ENCODE results near the gene RBBP7. TPM values are rescaled to one million over a fixed set of nuclear protein-coding genes. Genes with fewer than 3 reads are reported as not detected.

Gene RBBP7
- total and polyA plus RNA-seq, 12 donors, result 84.6 to 125 (median 109) TPM

DNA sequence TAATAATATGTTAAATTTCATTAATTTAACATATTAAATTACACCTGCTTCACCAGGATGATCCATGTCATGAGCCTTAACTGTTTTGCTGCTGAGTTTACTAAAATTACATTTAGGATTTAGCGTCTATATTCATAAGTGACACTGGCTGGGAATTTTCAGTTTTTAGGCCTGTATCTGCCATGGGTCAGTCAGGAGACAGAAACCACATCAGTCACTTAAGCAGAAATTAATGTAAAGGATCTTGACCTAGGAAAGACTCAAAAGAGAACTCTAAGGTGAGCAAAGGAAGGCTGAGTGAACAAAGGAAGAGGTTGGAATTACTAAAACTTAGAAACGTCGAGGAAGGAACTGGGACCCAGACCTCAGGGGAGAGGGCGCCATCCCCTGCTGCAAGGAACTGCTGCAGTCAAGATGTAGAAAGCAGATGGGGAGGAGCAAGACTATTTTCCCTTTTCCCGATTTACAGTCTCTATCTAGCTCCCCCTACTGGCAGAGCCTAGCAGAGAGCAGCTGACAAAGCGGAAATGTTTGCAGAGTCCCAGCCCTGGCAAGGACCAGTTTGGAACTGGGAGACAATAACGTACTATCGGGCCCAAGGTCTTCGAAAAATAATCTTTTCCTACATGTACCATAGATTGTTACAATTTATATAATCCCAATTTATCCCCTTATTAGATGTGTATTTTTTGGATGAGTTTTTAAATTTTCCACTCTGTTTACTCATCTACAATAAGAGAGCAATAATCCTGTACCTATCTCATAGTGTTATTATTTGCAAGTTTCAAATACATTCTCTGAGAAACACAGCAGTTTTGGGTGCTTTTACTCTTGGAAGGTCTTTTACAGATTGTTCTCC, 22.6 kb upstream of the RBBP7 start:
- H3K4me1 ChIP-seq, result peaks cover 0 to 4% (median 0%) of the 10 kb centered on the region in 9 donors
- H3K9me3 ChIP-seq, result no peaks in the 10 kb centered on the region
- intact Hi-C loops (cut with DNase I), result loop anchor here in 5 of 10 donors (5.0 to 10.0 kb wide), 3 partner anchors 52 to 155 kb away; partner anchors contain the start of gene REPS2 (in 2 of the 5)
- H3K27me3 ChIP-seq, result peaks cover 0 to 87% (median 0%) of the 10 kb centered on the region in 7 donors
- H3K36me3 ChIP-seq, result no peaks in the 10 kb centered on the region
- TF ChIP-seq, protein P1, sequence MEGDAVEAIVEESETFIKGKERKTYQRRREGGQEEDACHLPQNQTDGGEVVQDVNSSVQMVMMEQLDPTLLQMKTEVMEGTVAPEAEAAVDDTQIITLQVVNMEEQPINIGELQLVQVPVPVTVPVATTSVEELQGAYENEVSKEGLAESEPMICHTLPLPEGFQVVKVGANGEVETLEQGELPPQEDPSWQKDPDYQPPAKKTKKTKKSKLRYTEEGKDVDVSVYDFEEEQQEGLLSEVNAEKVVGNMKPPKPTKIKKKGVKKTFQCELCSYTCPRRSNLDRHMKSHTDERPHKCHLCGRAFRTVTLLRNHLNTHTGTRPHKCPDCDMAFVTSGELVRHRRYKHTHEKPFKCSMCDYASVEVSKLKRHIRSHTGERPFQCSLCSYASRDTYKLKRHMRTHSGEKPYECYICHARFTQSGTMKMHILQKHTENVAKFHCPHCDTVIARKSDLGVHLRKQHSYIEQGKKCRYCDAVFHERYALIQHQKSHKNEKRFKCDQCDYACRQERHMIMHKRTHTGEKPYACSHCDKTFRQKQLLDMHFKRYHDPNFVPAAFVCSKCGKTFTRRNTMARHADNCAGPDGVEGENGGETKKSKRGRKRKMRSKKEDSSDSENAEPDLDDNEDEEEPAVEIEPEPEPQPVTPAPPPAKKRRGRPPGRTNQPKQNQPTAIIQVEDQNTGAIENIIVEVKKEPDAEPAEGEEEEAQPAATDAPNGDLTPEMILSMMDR (IDR thresholded peaks at IDR 0.05), result peak; percentile 41 to 88 (median 77)
- H3K4me3 ChIP-seq, result no peak overlapping the region
- peak in 7 of 8 donors; percentile 69 to 85 (median 79) for ATAC-seq
- DNase-seq, result peak; percentile 18 to 72
- H3K27ac ChIP-seq, result no peak overlapping the region
- 10% methylated on average over 9 of the region's 9 CpGs for WGBS, 2 donors

DNA sequence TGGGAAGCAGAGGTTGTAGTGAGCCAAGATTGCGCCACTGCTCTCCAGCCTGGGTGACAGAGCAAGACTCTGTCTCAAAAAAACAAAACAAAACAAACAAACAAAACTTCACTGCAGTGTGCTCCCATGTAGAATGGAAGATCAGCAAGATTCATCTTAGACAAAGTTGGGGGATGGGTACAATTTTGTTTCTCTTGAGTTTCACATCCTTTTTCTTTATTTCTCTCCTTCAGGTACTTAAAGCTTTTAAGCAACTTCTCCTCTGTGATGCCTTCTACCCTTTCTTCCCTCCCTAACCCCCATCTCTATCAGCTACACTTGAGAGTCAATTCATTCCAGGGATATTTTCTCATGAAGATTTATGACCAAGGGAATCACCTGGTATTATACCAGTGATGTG, 15.5 kb upstream of the RBBP7 start:
- intact Hi-C loops (cut with DNase I), result loop anchor here in 7 of 10 donors (5.0 to 10.0 kb wide), 6 partner anchors 51 to 162 kb away; no protein-coding TSS in a partner anchor
- Histone ChIP-seq H3K36me3 (no peaks in the 10 kb centered on the region), H3K27me3 (peaks cover 0 to 93% (median 0%) of the 10 kb centered on the region in 7 donors), H3K9me3 (no peaks in the 10 kb centered on the region), H3K27ac (no peak overlapping the region), H3K4me1 (peaks cover 0 to 5% (median 0%) of the 10 kb centered on the region in 9 donors), H3K4me3 (no peak overlapping the region)
- WGBS, 2 donors, result 87 to 100% methylated on average over 1 of the region's 1 CpG
- ATAC-seq (no peak), DNase-seq (no peak)
- TF ChIP-seq, protein P1 (IDR thresholded peaks at IDR 0.05), result no peak

DNA sequence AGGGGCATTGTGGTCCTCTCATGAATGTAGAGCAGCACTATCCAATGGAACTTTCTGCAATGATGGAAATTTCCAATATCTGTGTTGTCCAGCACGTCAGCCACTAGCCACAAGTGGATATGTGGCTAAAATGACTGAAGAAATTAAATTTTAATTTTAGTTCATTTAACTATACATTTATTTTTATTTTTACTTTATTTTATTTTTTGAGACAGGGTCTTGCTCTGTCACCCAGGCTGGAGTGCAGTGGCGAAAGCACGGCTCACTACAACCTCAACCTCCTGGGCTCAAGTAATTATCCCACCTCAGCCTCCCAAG, 13.3 kb upstream of the RBBP7 start:
- DNase-seq (no peak), ATAC-seq (no peak)
- intact Hi-C loops (cut with DNase I), result loop anchor here in 7 of 10 donors (5.0 to 10.0 kb wide), 6 partner anchors 49 to 164 kb away; no protein-coding TSS in a partner anchor
- TF ChIP-seq, protein P1 (IDR thresholded peaks at IDR 0.05), result no peak
- peak overlapping the region in 2 of 10 donors; percentile 4 to 11 for H3K27ac ChIP-seq
- H3K4me1 ChIP-seq, result peaks cover 0 to 5% (median 0%) of the 10 kb centered on the region in 9 donors
- no peaks in the 10 kb centered on the region for H3K9me3 ChIP-seq
- H3K4me3 ChIP-seq, result peak overlapping the region in 5 of 10 donors; percentile 33 to 62 (median 55)
- H3K27me3 ChIP-seq, result peaks cover 0 to 95% (median 0%) of the 10 kb centered on the region in 7 donors
- 68 to 73% methylated on average over 3 of the region's 3 CpGs for WGBS, 2 donors
- H3K36me3 ChIP-seq, result no peaks in the 10 kb centered on the region

DNA sequence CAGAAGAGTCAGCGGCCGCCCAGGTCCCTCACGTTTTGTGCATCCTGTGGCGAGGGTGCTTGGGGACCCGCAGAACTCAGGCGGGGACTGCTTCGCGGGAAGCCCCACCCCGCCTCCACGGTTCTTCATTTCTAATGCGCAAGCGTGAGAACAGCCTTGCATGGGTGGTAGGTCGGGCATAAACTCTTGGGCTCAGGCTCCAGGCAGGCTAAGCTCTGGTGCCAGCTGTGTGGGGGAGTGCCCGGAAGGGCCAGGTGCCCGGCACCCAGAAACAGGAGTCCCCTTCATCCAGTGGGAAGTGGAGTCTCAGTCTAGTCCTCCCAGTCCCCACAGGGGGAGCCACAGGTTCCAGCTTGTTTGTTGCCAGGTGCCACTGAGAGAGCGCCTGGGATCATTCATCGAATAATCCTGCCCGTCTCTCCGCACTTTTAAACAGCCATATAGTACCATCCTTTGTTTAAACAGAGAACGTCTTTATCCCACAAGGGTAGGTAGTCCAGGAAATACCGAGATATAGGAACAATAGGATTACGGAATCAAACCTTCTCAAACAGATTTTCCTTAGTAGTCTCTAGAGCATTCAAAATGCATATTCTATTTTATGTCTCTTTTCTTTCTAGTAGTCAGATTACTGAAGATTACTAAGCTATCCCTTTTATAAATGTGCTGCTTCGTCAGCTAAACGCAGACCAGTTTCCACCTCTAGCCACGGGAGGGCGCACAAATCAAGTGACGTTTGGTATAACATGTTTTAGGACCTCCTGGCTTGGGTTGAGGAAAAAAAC, 12.7 kb upstream of the RBBP7 start:
- no peaks in the 10 kb centered on the region for H3K36me3 ChIP-seq
- H3K27me3 ChIP-seq, result peaks cover 0 to 98% (median 0%) of the 10 kb centered on the region in 7 donors
- TF ChIP-seq, protein P1 (IDR thresholded peaks at IDR 0.05), result peak in 8 of 9 donors; percentile 33 to 70 (median 60)
- no peaks in the 10 kb centered on the region for H3K9me3 ChIP-seq
- peaks cover 0 to 5% (median 0%) of the 10 kb centered on the region in 9 donors for H3K4me1 ChIP-seq
- intact Hi-C loops (cut with DNase I), result loop anchor here in 7 of 10 donors (5.0 to 10.0 kb wide), 6 partner anchors 48 to 164 kb away; no protein-coding TSS in a partner anchor
- H3K27ac ChIP-seq, result peak overlapping the region in 8 of 10 donors; percentile 4 to 65 (median 56)
- 1% methylated on average over 25 to 27 of the region's 27 CpGs for WGBS, 2 donors
- ATAC-seq, result peak; percentile 74 to 90 (median 86)
- DNase-seq, result peak; percentile 47 to 55
- H3K4me3 ChIP-seq, result peak overlapping the region; percentile 28 to 62 (median 52)

Measured in heart right ventricle (tissue), 16 donors.